Activated naive CD4-positive, alpha-beta T cell treated with anti-CD3 and anti-CD28 coated beads, Interleukin-2, amount 50 U/mL, for 72 hours (primary cell): ENCODE measurements around the gene ARL14. TPM values are rescaled to one million over a fixed set of nuclear protein-coding genes. Genes with fewer than 3 reads are reported as not detected.
"Not testable (repeated sequence)": the region's sequence is repeated elsewhere in the genome, so short reads cannot be mapped to it uniquely, and the experiment has no call there.

Experiments
- ATAC-seq, 2 donors: fragments of 150-1000 bp; cut with Tn5 transposase; 2 replicates each; pipeline ENCODE4 v1.10.0; 2021; ENCODE audit warnings: mild to moderate bottlenecking in 2 of 2, moderate library complexity in 2 of 2
- DNase-seq, 2 donors: peaks; one replicate each; pipeline ENCODE4 v3.0.0; 2021 to 2022; ENCODE audit warnings: low spot score in 2 of 2
- H3K27ac Mint-ChIP-seq, 2 donors: one replicate each; pipeline ENCODE4 v1.8.0; 2022; ENCODE audit warnings: mild to moderate bottlenecking in 2 of 2, mixed read lengths in 2 of 2
- H3K36me3 Mint-ChIP-seq, 2 donors: one replicate each; pipeline ENCODE4 v1.8.0; 2022; ENCODE audit warnings: mixed read lengths in 2 of 2
- H3K9me3 Mint-ChIP-seq, 2 donors: one replicate each; pipeline ENCODE4 v1.8.0; 2022; ENCODE audit warnings: mixed read lengths in 2 of 2
- total RNA-seq, 2 donors: library from RNA; stranded (reverse); gene quantifications; one replicate each; pipeline ENCODE4 v1.2.3, GENCODE V29; 2022

Gene ARL14
- total RNA-seq, 2 donors from 2014 or later = not detected

DNA sequence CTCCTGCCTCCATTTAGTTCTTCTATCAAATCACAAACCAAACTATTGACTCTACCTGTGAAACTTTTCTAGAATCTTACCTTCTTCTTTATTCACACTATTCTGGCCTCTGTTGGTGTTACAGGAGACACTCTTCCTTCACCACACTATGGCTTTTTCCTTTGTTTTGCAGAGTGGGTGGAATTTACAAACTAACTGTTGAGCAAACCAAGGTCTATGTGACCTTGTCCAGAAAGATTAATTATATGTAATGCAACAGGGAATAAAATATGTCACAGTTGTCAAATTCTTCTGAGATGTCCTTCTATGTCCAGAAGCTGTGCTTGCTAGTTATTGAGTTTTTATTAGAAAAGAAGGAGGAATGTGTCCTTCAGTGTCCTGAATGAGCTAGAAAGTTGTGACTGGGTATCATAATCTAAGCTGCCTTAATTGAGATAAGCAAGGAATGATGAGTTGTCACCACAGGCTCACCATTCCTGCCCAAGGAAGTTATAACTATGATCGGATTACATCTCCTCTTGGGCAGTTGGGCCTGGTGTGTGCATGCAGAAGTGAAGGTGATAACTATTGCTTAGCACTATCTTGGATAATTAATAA, 21.7 kb downstream of the ARL14 start:
- Mint-ChIP-seq H3K27ac (no peak overlapping the region), H3K9me3 (no peaks in the 10 kb centered on the region), H3K36me3 (no peaks in the 10 kb centered on the region)
- ATAC-seq (no peak), DNase-seq (no peak)

DNA sequence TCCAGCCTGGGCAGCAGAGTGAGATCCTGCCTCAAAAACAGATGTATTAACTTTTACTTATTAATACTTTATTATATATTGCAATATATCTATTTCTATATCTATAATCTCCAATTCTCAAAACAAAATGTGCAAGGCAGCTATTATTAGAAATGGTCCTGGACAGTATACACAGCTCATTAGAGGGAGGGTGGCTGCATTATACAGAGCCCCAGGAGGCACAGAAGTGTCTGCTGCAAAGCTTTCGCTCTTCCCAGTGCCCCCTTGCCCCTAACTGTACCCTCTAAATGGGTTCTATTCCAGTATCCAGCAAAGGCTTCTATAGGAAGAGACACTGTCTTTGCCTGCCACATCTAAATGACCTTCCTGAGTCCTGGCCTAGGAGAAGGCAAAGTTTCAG, 24.5 kb downstream of the ARL14 start:
- Mint-ChIP-seq H3K36me3 (no peaks in the 10 kb centered on the region), H3K9me3 (no peaks in the 10 kb centered on the region), H3K27ac (no peak overlapping the region)
- ATAC-seq (no peak), DNase-seq (no peak)

DNA sequence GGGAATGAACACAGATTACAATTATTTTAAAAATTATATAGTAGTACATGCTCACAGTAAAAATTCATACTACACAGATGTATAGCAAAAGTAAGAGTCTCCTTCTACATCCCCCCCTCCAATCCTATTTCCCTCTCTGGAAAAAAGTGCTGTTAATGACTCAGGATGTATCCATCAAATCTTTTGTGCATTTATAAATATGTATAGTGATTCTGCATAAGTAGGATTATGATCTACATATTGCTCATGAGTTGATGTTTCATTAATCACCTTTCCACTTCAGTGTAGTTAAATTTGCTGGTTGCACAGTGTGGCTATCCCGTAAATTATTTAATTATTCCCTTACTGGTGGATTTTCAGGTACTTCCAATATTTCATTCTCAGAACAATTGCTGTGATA, 25.3 kb downstream of the ARL14 start:
- Mint-ChIP-seq H3K9me3 (no peaks in the 10 kb centered on the region), H3K27ac (no peak overlapping the region), H3K36me3 (no peaks in the 10 kb centered on the region)
- ATAC-seq (no peak), DNase-seq (no peak)

DNA sequence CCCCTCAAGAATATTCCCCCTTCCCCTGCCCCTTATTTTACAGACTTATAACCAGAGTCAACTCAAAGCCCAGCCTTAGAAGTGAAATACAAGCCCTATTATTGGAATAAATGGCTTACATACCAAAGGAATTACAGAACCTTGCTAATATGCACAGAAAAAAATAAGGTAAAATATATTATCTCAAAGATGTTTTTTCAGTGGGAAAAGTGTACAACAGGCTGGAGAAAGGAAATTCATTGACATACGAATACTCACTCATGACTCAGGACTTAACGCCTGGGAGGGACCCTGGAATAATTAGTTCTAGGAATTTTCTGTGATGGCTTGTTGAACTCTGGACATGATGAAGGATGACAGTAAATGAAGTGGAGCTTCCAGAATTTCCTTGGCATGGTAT, 27.0 kb downstream of the ARL14 start:
- no peaks in the 10 kb centered on the region for H3K9me3 Mint-ChIP-seq
- H3K36me3 Mint-ChIP-seq = no peaks in the 10 kb centered on the region
- DNase-seq = no peak
- no peak overlapping the region for H3K27ac Mint-ChIP-seq
- no peak for ATAC-seq

DNA sequence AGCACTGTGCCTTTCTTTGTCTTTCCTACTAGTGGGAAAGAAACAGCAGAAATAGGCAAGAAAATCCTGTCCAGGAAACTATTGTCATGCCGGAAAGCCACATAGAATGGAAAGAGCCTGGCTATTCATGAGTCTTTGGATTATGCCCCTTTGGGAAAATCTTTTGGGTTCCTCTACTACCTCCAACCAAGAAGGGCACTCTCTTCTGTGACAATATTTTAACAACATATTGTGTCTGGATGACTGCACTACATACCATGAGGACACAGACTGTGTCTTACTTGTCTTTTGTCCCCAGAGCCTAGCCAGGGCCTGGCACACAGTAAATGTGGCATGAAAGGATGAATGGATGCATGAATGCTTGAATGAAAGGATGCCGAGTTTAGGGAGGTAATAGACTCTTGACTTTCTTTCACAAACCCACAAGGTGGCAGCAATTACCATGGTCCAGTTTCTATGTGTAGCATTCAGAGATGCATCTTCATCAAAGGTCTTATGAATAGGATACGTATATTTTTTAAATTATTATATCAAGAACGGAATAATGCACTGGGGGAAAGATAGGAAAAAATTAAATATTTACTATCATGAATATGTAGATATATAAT, 30.3 kb downstream of the ARL14 start:
- H3K36me3 Mint-ChIP-seq = no peaks in the 10 kb centered on the region
- ATAC-seq = peak in 1 of 2 donors; percentile 72
- DNase-seq = no peak
- H3K9me3 Mint-ChIP-seq = no peaks in the 10 kb centered on the region
- H3K27ac Mint-ChIP-seq = no peak overlapping the region

DNA sequence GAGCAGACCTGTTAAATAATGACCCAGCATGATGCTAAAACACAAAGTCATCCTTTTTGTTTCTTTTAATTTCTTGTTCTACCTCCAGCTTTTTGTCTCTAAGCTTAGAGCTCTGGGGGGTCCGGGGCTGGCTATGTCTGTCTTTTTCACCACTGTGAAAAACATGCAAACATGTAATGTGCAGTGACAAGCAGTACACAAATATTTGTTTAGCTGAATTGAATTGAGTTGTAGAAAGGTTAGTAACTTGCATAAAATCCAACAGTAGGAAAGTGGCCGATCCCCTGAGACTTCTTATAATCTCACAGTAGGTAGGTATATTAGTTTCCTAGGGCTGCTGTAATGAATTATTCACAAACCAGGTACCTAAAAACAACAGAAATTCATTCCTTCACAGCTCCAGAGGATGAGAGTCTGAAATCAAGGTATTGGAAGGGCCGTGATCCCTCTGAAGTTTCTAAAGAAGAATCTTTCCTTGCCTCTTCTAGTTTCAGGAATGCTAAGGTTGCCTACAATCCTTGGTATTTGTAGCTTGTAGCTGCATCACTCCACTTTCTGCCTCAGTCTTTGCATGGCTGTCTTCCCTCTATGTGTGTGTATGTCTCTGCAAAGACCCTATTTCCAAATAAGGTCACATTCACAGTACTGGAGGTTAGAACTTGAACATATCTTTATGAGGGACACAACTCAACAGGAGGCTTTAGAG, 32.7 kb downstream of the ARL14 start:
- no peak for DNase-seq
- Mint-ChIP-seq H3K27ac (no peak overlapping the region), H3K9me3 (no peaks in the 10 kb centered on the region), H3K36me3 (no peaks in the 10 kb centered on the region)
- ATAC-seq = no peak

DNA sequence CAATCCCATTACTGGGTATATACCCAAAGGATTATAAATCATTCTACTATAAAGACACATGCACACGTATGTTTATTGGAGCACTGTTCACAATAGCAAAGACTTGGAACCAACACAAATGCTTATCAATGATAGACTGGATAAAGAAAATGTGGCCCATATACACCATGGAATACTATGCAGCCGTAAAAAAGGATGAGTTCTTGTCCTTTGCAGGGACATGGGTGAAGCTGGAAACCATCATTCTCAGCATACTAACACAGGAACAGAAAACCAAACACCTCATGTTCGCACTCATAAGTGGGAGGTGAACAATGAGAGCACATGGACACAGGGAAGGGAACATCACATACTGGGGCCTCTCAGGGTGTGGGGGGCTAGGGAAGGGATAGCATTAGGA, 36.2 kb downstream of the ARL14 start:
- not testable (repeated sequence) for ATAC-seq, H3K36me3 Mint-ChIP-seq, H3K27ac Mint-ChIP-seq, H3K9me3 Mint-ChIP-seq, DNase-seq

DNA sequence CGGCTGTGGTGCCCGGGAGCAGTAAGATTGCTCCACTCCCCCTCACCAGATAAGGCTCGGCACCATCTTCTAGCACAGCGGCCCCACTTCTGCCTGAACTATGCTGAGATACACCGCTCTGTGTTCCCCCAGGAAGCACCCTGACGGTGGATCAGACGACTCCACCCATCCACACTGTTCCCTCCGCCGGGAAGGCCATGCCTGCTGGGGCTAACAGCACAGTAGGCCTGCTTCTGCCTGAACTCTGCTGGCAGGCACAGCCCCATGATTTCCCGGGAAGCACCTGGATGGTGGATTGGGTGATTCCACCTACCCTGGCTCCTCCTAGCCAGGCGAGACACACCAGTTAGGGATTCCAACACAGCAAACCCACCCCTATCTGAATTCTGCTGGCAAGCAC, 42.8 kb downstream of the ARL14 start:
- no peaks in the 10 kb centered on the region for H3K36me3 Mint-ChIP-seq
- DNase-seq (no peak), ATAC-seq (no peak)
- H3K9me3 Mint-ChIP-seq = no peaks in the 10 kb centered on the region
- no peak overlapping the region for H3K27ac Mint-ChIP-seq

DNA sequence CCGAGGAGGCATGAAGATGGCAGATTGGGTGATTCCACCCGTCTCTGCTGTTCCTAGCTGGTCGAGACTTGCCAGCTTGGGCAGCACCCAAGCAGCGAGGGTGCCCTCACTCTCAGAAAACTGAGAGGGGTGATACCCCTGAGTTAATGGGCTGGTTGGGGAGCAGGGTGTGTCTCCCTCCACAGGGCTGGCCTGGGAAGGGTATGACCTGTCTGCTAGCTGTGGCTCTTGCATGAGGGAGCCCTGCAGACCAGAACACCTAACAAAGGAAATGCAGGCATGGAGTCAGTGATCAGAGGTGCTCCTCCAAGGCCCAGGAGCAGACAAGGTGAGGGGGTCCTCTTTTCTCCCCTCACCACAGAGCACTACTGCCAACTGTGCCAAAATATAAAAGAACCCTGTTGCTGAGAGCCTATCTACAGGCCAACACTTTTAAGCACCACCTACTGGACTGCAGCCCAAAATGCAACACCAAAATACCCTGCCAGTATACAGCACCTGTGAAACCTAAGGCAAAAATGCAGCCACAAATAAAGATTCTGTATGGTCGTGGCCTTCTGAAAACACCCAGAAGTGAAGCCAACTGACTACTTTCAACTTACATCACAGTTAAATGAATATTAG, 43.3 kb downstream of the ARL14 start:
- H3K36me3 Mint-ChIP-seq = no peaks in the 10 kb centered on the region
- H3K9me3 Mint-ChIP-seq = no peaks in the 10 kb centered on the region
- ATAC-seq = peak in 1 of 2 donors; percentile 28
- DNase-seq = no peak
- H3K27ac Mint-ChIP-seq = no peak overlapping the region

DNA sequence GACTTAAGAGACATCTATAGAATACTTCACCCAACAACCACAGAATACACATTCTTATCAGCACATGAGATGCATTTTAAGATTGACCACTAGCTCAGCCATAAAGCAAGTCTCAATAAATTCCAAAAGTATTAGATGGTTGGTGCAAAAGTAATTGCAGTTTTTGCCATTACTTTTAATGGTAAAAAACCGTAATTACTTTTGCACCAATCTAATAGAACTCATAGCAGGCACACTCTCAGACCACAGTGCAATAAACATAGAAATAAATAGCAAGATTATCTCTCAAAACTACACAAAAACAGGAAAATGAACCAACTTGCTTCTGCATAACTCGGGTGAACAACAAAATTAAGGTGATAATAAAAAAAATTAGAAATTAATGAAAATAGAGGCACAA, 45.4 kb downstream of the ARL14 start:
- no peak for ATAC-seq
- Mint-ChIP-seq H3K36me3 (no peaks in the 10 kb centered on the region), H3K9me3 (no peaks in the 10 kb centered on the region)

DNA sequence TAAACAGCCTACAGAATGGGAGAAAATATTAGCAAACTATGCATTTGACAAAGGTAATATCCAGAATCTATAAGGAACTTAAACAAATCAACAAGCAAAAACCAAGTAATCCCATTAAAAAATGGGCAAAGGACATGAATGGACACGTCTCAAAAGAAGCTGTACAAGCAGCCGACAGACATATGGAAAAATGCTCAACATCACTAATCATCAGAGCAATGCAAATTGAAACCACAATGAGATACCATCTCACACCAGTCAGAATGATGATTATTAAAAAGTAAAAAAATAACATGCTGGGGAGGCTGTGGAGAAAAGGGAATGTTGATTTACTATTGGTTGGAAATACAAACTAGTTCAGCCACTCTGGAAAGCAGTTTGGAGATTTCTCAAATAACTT, 48.4 kb downstream of the ARL14 start:
- Mint-ChIP-seq H3K36me3 (no peaks in the 10 kb centered on the region), H3K27ac (no peak overlapping the region), H3K9me3 (no peaks in the 10 kb centered on the region)
- ATAC-seq (no peak), DNase-seq (no peak)

More for the DNA sequence above, 45.4 kb downstream of the ARL14 start:
- DNase-seq = no peak
- no peak overlapping the region for H3K27ac Mint-ChIP-seq

Other genes starting within 250 kb of the ARL14 start
- gene TRIM59, start 227.4 kb upstream of the ARL14 start, total RNA-seq = 10 to 100 TPM; 28.7 to 31.1 TPM
- gene KPNA4, start 111.6 kb upstream of the ARL14 start, total RNA-seq = 10 to 100 TPM; 32.9 to 86.8 TPM
- 1 to 10 TPM; 2.1 to 3.5 TPM for gene PPM1L, start 79.1 kb downstream of the ARL14 start, total RNA-seq